ENCODE data around the gene AUTS2.

DNA sequence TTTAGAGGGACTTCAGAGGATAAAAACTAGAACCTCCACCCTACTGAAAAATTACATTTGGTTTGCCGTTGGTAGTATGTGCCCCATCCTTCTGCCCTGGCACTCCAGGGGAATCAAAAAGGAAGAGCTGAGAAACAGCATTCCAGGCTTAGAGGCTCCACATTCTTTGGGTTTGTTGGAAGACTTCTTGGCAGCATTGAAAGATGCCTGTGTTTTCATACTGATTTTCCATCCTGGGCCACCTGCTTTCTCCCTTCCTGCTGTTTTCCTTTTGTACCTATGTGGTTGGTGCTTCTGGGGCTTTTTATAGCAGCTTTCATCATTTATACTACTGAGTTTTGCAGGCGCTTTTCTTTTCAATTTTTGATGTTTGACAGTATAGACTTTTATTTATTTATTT is 61.7 kb downstream of the AUTS2 start:
- no peak for TF ChIP-seq CTCF (IDR thresholded peaks at IDR 0.05 in 8 of 11, conservative IDR thresholded peaks at IDR 0.05 in 3 of 11)
- no peak for TF ChIP-seq POLR2AphosphoS5 (IDR thresholded peaks at IDR 0.05)

Measured in spleen (tissue), 7 donors.